Smooth muscle cell (in vitro differentiated cells): ENCODE data around the gene GRIK1. TPM values are rescaled to one million over a fixed set of nuclear protein-coding genes. Genes with fewer than 3 reads are reported as not detected.

Source experiments
- DNase-seq: peaks from one replicate; lab custom pipeline; 2025; ENCODE audit not compliant: unreplicated experiment; lab: John Stamatoyannopoulos, UW
- H2AFZ ChIP-seq: fragments of 200-600 bp; sonication (generic); 2 replicates; pipeline ENCODE4 v1.6.0; 2016; ENCODE audit warnings: antibody characterized with exemption, low read depth, mild to moderate bottlenecking
- H3F3A ChIP-seq: fragments of 200-600 bp; sonication (generic); 2 replicates; pipeline ENCODE4 v1.6.0; 2017; ENCODE audit warnings: antibody characterized with exemption, low read depth
- H3K27ac ChIP-seq: fragments of 200-600 bp; sonication (generic); 2 replicates; pipeline ENCODE4 v1.5.1; 2016; ENCODE audit warnings: low read depth, mild to moderate bottlenecking
- H3K27me3 ChIP-seq: fragments of 200-600 bp; sonication (generic); 2 replicates; pipeline ENCODE4 v1.6.1; 2016; ENCODE audit warnings: low read depth, mild to moderate bottlenecking
- H3K36me3 ChIP-seq: fragments of 200-600 bp; sonication (generic); 2 replicates; pipeline ENCODE4 v1.5.1; 2016; ENCODE audit warnings: low read depth
- H3K4me1 ChIP-seq: fragments of 200-600 bp; sonication (generic); 2 replicates; pipeline ENCODE4 v1.5.1; 2016; ENCODE audit warnings: low read depth
- H3K4me2 ChIP-seq: fragments of 200-600 bp; sonication (generic); 2 replicates; pipeline ENCODE4 v1.6.0; 2016; ENCODE audit warnings: mild to moderate bottlenecking
- H3K4me3 ChIP-seq: fragments of 200-600 bp; sonication (generic); 2 replicates; pipeline ENCODE4 v1.5.1; 2016; ENCODE audit warnings: mild to moderate bottlenecking
- H3K79me2 ChIP-seq: fragments of 200-600 bp; sonication (generic); 2 replicates; pipeline ENCODE4 v1.6.0; 2016; ENCODE audit warnings: low read depth, mild to moderate bottlenecking
- H3K9ac ChIP-seq: fragments of 200-600 bp; sonication (generic); 2 replicates; pipeline ENCODE4 v1.6.0; 2016; ENCODE audit warnings: low read depth
- H3K9me3 ChIP-seq: fragments of 200-600 bp; sonication (generic); replicated peaks from 2 replicates; pipeline ENCODE4 v1.5.1; 2016; ENCODE audit warnings: low read depth
- H4K20me1 ChIP-seq: fragments of 200-600 bp; sonication (generic); 2 replicates; pipeline ENCODE4 v1.6.0; 2016; ENCODE audit warnings: low read depth
- WGBS: methylation state at CpG from one replicate; pipeline ENCODE4 v1.1.7; 2016; ENCODE audit warnings: low lambda C conversion rate; 5-methylcytosine and 5-hydroxymethylcytosine counted together
- polyA plus RNA-seq: library from polyadenylated mRNA; unstranded; fragments of >200 nt; fragmentation: Nextera tagmentation; extraction: Ambion mirVana; gene quantifications from 2 replicates; pipeline ENCODE4 v1.2.1, GENCODE V29; 2016
- total RNA-seq: library from RNA; depleted of rRNA; stranded (reverse); fragments of >200 nt; gene quantifications from 2 replicates; pipeline ENCODE4 v1.2.3, GENCODE V29; 2014
- TF ChIP-seq, protein P1 (sequence below): fragments of 200-600 bp; sonication (generic); IDR thresholded peaks from 2 replicates; pipeline ENCODE4 v1.5.1; 2017; ENCODE audit warnings: borderline replicate concordance, mild to moderate bottlenecking, antibody characterized with exemption; ENCODE audit not compliant: insufficient read depth, poor library complexity, severe bottlenecking

Gene GRIK1
- total and polyA plus RNA-seq, 2 experiments from 2014 or later: 0.09 TPM; not detected in 1

- no peaks in the 10 kb centered on the region for H3K9me3 ChIP-seq
- H3K4me3 ChIP-seq: no peak overlapping the region
- DNase-seq: no peak
- H3F3A ChIP-seq: no peaks in the 10 kb centered on the region
- no peak overlapping the region for H3K27ac ChIP-seq
- no peak overlapping the region for H3K9ac ChIP-seq
- H4K20me1 ChIP-seq: no peaks in the 10 kb centered on the region
- no peaks in the 10 kb centered on the region for H3K79me2 ChIP-seq
- H3K36me3 ChIP-seq: no peaks in the 10 kb centered on the region
- H3K27me3 ChIP-seq: peaks cover 9% of the 10 kb centered on the region
- no peaks in the 10 kb centered on the region for H3K4me1 ChIP-seq
- H2AFZ ChIP-seq: no peak overlapping the region
- no peak overlapping the region for H3K4me2 ChIP-seq
- 94% methylated on average over 1 of the region's 1 CpG for WGBS
- TF ChIP-seq, protein P1, sequence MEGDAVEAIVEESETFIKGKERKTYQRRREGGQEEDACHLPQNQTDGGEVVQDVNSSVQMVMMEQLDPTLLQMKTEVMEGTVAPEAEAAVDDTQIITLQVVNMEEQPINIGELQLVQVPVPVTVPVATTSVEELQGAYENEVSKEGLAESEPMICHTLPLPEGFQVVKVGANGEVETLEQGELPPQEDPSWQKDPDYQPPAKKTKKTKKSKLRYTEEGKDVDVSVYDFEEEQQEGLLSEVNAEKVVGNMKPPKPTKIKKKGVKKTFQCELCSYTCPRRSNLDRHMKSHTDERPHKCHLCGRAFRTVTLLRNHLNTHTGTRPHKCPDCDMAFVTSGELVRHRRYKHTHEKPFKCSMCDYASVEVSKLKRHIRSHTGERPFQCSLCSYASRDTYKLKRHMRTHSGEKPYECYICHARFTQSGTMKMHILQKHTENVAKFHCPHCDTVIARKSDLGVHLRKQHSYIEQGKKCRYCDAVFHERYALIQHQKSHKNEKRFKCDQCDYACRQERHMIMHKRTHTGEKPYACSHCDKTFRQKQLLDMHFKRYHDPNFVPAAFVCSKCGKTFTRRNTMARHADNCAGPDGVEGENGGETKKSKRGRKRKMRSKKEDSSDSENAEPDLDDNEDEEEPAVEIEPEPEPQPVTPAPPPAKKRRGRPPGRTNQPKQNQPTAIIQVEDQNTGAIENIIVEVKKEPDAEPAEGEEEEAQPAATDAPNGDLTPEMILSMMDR: no peak
Measured at GRCh38 chr21:29867796-29868195, 72.0 kb downstream of the GRIK1 start.

DNA sequence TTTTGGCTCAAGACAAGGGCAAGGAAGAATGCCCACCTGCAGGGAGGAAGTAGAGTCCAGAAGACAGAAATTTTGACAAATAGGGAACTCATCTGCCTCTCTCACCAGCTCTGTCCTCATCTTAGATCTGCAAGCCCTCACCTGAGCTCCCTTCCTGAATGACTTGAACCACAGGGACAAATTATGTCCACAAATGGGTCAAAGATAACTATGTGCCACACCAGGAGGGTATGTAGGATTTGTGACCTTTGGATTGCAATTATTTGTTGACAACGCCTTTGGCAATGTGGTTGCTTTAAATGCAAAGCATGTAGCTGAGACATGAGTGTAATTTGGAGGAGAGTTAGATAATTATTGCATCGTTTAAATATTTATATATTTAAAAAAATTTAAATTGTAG, 79.5 kb downstream of the GRIK1 start:
- DNase-seq: no peak
- Histone ChIP-seq H3K4me3 (no peak overlapping the region), H3K9me3 (no peaks in the 10 kb centered on the region), H3K36me3 (no peaks in the 10 kb centered on the region), H3K27me3 (no peaks in the 10 kb centered on the region), H3F3A (no peaks in the 10 kb centered on the region), H3K4me2 (no peak overlapping the region), H3K27ac (no peak overlapping the region), H3K79me2 (no peaks in the 10 kb centered on the region), H3K4me1 (no peaks in the 10 kb centered on the region), H2AFZ (no peak overlapping the region), H3K9ac (no peak overlapping the region), H4K20me1 (no peaks in the 10 kb centered on the region)
- WGBS: 90% methylated on average over 2 of the region's 2 CpGs
- TF ChIP-seq, protein P1: no peak

GRCh38 chr21:29857150-29857549, 82.6 kb downstream of the GRIK1 start:
- Histone ChIP-seq H3F3A (no peaks in the 10 kb centered on the region), H2AFZ (no peak overlapping the region), H3K36me3 (no peaks in the 10 kb centered on the region), H3K79me2 (no peaks in the 10 kb centered on the region), H4K20me1 (no peaks in the 10 kb centered on the region), H3K9me3 (no peaks in the 10 kb centered on the region), H3K27ac (no peak overlapping the region), H3K4me1 (no peaks in the 10 kb centered on the region), H3K4me3 (no peak overlapping the region), H3K9ac (no peak overlapping the region), H3K4me2 (no peak overlapping the region), H3K27me3 (no peaks in the 10 kb centered on the region)
- TF ChIP-seq, protein P1: no peak
- no peak for DNase-seq
- WGBS: 96% methylated on average over 6 of the region's 6 CpGs

- Histone ChIP-seq H3K9me3 (no peaks in the 10 kb centered on the region), H3K79me2 (no peaks in the 10 kb centered on the region), H3K36me3 (no peaks in the 10 kb centered on the region), H3K9ac (no peak overlapping the region), H3F3A (no peaks in the 10 kb centered on the region), H3K27ac (no peak overlapping the region), H2AFZ (no peak overlapping the region), H3K4me3 (no peak overlapping the region), H3K27me3 (no peaks in the 10 kb centered on the region), H3K4me2 (no peak overlapping the region), H3K4me1 (no peaks in the 10 kb centered on the region), H4K20me1 (no peaks in the 10 kb centered on the region)
- DNase-seq: no peak
- WGBS: 97% methylated on average over 1 of the region's 1 CpG
- TF ChIP-seq, protein P1: no peak
Measured at GRCh38 chr21:29854795-29855194, 85.0 kb downstream of the GRIK1 start.
